ENCODE results near the gene SIX2.

- no peak for TF ChIP-seq CTCF (IDR thresholded peaks at IDR 0.05)
- no peak for TF ChIP-seq REST (IDR thresholded peaks at IDR 0.05; ENCODE audit: insufficient read depth in 1 of 2, low read depth in 2 of 2, low read length in 1 of 2)
- no peak for TF ChIP-seq POLR2AphosphoS5 (IDR thresholded peaks at IDR 0.05; ENCODE audit: low read depth, low read length)
These were observed 31.5 kb upstream of the SIX2 start for GRCh38 chr2:45040786-45041185.
